HFF-Myc (cell line): ENCODE results near the gene MRPL10.
A peak's percentile ranks its signal among the peaks of the same experiment; 100 is the strongest.

Source experiments
- DNase-seq: peaks from one replicate; pipeline ENCODE4 v3.0.0-alpha.2; 2011; ENCODE audit warnings: low read depth; ENCODE audit errors: extremely low read depth
- H3K4me3 ChIP-seq: replicated peaks from 2 replicates; pipeline ENCODE4 v1.5.1; 2011; ENCODE audit warnings: low read depth, mild to moderate bottlenecking, control low read depth, low read length
- CTCF ChIP-seq: IDR thresholded peaks from 2 replicates; pipeline ENCODE4 v1.5.1; 2012; ENCODE audit warnings: mild to moderate bottlenecking, low read depth, low read length, control low read depth; ENCODE audit errors: missing control alignments

Gene MRPL10

GRCh38 chr17:47850692-47851573 is 19.6 kb upstream of the MRPL10 start, which contains the start of gene SP6:
SP6 (minus strand) TSS chr17:47851163; CDS start chr17:47848429, 2,734 bp downstream.
- no peak for TF ChIP-seq CTCF
- H3K4me3 ChIP-seq = no peak within 1 kb of the TSS
- no peak for DNase-seq

DNA sequence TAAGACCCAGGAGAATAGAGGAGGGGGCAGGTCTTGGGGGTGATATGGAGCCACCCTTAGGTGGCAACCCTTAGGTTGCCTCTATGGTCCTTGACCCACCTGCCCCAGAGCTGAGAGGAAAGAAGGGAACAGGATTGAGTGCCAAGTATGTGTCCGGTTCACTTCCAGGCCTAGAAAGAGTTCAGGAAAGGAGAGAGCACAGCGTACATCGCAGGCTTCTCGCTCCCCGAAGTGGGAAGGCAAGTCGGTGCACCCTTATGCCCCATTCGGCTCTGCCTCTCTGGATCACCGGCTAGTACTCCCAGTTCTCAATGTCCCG is 19.0 kb upstream of the MRPL10 start:
- DNase-seq = no peak
- H3K4me3 ChIP-seq = no peak overlapping the region
- TF ChIP-seq CTCF = no peak

DNA sequence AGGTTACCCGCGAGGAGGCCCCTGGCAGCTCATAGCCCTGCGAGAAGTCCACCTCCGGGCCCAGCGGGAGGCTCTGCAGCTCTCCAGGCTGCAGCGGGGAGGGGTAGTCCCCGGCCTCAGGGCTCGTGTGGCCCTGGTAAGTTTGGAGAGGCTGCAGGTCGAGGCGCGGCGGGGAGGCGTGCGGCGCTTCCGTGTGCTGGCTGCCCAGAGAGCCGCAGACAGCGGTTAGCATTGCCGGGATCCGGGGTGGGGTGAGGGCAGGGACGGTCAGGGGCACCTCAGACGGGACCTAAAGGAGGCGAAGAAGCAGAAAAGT is 16.8 kb upstream of the MRPL10 start:
- TF ChIP-seq CTCF = no peak
- DNase-seq = no peak
- H3K4me3 ChIP-seq = no peak overlapping the region

DNA sequence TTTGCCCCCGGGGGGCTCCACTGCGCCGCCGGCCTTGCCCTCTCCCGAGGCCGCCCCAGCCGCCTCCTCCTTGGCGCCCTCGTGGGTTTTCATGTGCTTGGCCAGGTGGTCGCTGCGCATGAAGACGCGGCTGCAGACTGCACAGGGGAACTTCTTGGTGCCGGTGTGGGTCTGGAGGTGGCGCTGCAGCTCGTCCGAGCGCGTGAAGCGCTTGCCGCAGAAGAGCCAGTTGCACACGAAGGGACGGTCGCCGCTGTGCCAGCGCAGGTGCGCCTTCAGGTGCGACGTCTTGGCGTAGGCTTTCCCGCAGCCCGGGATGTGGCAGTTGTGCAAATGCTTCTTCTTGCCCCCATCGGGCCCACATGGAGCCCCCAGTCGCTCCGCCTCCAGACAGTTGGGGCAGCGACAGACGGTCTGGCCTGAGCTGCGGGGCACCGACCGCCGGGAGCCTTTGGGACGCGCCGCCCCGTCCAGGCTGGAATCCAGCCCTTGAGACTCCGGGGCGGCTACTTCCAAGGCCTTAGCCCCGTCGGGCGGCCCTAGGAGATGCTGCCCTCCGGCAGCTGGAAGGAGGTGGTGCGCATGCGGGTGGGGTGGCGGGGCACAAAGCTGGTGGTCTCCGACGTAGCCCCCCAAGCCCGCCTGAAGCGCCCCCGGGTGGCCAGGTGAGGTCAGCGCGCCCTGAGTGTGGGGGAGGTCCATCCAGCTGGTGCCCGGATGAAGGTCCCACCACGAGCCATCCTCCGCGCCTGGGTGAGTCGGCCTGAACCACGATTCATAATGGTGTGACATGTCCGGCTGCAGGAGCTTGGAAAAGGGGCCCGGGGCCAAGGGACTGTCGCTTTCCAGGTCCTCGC is 16.2 kb upstream of the MRPL10 start:
- TF ChIP-seq CTCF = peak; percentile 8
- no peak overlapping the region for H3K4me3 ChIP-seq
- DNase-seq = no peak

- no peak for TF ChIP-seq CTCF
- no peak overlapping the region for H3K4me3 ChIP-seq
- no peak for DNase-seq
Observed at GRCh38 chr17:47846716-47847340, 15.5 kb upstream of the MRPL10 start.

DNA sequence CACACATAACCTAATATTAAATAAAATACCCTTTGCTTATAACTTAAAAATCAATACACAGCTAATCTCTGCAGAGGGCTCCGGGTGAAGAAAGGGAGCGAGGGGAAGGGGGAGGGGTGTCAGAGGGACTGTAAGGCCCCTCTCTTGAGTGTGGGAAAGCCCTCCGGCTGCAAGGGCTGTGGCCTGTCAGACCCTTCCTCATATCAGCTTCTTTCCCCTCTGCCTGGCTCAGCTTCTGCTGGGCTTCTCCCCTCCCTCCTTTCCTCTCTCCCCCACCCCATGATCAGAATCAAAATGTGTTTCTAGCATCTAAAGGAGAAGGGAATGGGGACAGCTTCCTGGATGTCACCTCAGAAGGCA is 14.4 kb upstream of the MRPL10 start:
- no peak overlapping the region for H3K4me3 ChIP-seq
- TF ChIP-seq CTCF = no peak
- DNase-seq = no peak
